NK-92 treated with Interleukin-12 subunit alpha and Interleukin-12 subunit beta, amount 100 ng/mL, for 24 hours (cell line): ENCODE data around the gene EHBP1.
"Not testable (repeated sequence)": the region's sequence is repeated elsewhere in the genome, so short reads cannot be mapped to it uniquely, and the experiment has no call there.

Experiments
- DNase-seq: peaks from one replicate; lab custom pipeline; 2025; lab: John Stamatoyannopoulos, UW

Gene EHBP1

DNA sequence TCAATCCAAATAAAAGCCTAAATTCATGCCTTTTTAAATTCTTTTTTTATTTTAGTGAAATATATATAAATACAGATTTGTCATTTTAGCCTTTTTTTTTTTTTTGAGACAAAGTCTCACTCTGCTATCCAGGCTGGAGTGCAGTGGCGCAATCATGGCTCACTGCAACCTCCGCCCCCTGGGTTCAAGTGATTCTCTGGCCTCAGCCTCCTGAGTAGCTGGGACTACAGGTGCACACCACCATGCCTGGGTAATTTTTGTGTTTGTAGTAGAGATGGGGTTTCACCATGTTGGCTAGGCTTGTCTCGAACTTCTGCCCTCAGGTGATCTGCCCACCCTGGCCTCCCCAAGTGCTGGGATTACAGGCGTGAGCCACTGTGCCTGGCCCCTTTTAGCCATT lies 368.9 kb downstream of the EHBP1 start:
- not testable (repeated sequence) for DNase-seq

GRCh38 chr2:63078852-63079606 lies 373.5 kb downstream of the EHBP1 start:
- DNase-seq = no peak

DNA sequence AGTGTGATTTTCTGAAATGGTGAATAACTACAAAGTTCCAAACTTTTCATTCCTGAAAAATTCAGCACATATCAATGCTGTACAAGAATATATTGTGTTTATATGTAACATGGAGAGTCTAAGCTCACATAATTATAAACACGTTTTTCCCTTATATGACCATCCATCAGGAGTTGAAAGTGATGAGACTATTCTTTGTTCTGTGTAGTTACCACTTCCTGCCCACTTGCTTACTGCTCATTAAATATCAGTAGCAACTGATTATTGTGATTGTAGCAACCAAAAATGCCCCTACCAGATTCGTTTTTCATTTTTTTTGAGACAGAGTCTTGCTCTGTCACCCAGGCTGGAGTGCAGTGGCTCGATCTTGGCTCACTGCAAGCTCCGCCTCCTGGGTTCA lies 375.9 kb downstream of the EHBP1 start:
- DNase-seq = no peak

DNA sequence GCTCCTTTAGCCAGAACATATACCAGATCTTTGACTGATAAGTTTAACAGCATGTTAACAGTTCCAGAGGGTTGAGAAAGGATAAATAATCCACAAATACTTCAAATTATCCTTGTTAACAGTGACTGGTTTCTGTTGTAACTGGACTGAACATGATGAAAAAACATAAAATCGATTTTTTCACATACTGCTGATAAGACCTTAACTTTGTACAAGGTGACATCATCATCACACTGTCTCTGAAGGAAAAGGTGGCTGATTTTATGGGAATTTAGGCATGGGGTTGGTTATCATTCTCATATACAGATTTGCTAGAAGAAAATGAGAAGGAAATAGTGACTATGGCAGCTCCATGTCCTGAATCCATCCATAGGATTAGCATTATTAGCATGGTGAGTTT lies 381.2 kb downstream of the EHBP1 start:
- DNase-seq = no peak

DNA sequence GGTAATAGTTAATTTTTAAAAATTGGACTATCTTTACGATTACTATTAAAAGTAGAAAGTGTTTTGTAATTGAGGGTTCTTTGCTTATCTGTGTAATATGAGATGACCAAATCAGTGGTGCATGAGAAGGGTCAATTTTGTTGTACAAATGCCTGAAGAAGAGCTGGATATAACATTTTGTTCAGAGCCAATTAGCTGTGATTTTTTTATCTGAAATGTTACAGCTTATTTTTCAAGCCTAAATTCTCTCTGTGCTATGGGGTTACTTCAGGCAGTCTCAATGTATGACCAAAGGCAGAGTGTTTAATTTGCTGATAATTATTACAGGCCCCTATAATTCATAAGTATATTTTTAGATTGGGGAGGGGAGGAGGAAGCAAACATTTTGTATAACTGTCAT lies 386.9 kb downstream of the EHBP1 start:
- DNase-seq = no peak

- DNase-seq = no peak
Measured at GRCh38 chr2:63092857-63093256, 387.3 kb downstream of the EHBP1 start.

DNA sequence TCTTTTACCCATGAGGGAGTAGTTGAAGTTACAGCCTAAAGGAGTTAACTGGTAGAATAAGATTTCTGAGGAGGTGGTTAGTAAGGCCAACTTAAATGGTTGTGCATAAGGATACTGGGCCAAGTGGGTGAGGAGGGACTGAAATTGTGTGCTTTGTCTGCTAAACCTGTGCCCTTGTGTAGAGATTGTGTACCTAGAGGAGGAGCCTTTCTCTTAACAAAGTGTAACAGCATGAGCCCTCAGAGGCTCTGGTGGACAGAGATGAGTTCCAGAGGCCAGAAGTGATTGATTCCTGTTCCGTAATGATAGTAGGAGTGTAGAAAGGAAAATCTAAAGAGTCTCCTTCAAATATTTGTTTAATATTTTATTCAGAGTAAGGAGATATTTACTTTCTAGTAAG lies 388.0 kb downstream of the EHBP1 start:
- no peak for DNase-seq
